H1 (cell line): ENCODE measurements around the gene LYPD6. TPM values are rescaled to one million over a fixed set of nuclear protein-coding genes. Genes with fewer than 3 reads are reported as not detected.

ENCODE experiments used
- CTCF ChIA-PET: fragments of 300-600 bp; sonication (Branson Sonifier 250); formaldehyde crosslinking; loops from one replicate; lab custom pipeline; 2021; ENCODE audit not compliant: partially characterized antibody; lab: Charles Lee
- POLR2A ChIA-PET: fragments of 300-600 bp; sonication (Branson Sonifier 250); formaldehyde crosslinking; loops from one replicate; lab custom pipeline; 2021; ENCODE audit warnings: inconsistent platforms; ENCODE audit not compliant: partially characterized antibody; lab: Charles Lee
- DNase-seq, 2 experiments: peaks; one replicate each; pipeline versions ENCODE4 v3.0.0 to v3.0.0-alpha.2; 2010 to 2022; ENCODE audit warnings: low spot score in 2 of 2, low read depth in 1 of 2, mixed read lengths in 1 of 2
- FAIRE-seq: peaks from 2 replicates; lab custom pipeline; 2011; peaks lifted over from hg19 to GRCh38; lab: Jason Lieb, UNC
- H2AFZ ChIP-seq: 2 replicates; pipeline ENCODE4 v1.8.1; 2012; ENCODE audit warnings: low read length, inconsistent platforms
- H2AK5ac ChIP-seq: 2 replicates; pipeline ENCODE4 v1.6.1; 2013; ENCODE audit warnings: low read depth, low read length
- H2BK120ac ChIP-seq: replicated peaks from 2 replicates; pipeline ENCODE3; 2013; ENCODE audit warnings: low read depth, low read length, inconsistent platforms
- H2BK12ac ChIP-seq: 2 replicates; pipeline ENCODE4 v1.6.1; 2013; ENCODE audit warnings: low read depth, low read length
- H2BK15ac ChIP-seq: 2 replicates; pipeline ENCODE4 v1.6.1; 2013; ENCODE audit warnings: low read length
- H2BK20ac ChIP-seq: 2 replicates; pipeline ENCODE4 v1.6.1; 2013; ENCODE audit warnings: low read length
- H2BK5ac ChIP-seq: 2 replicates; pipeline ENCODE4 v1.6.1; 2013; ENCODE audit warnings: low read depth, low read length
- H3K14ac ChIP-seq: 2 replicates; pipeline ENCODE4 v1.6.1; 2013; ENCODE audit warnings: inconsistent platforms; ENCODE audit not compliant: insufficient read length
- H3K18ac ChIP-seq: 2 replicates; pipeline ENCODE4 v1.6.1; 2013; ENCODE audit warnings: low read length; ENCODE audit errors: extremely low read depth
- H3K23ac ChIP-seq: 2 replicates; pipeline ENCODE4 v1.6.1; 2013; ENCODE audit warnings: inconsistent platforms; ENCODE audit not compliant: insufficient read length
- H3K23me2 ChIP-seq: 2 replicates; pipeline ENCODE4 v1.6.1; 2013; ENCODE audit warnings: low read depth, low read length
- H3K27ac ChIP-seq: 2 replicates; pipeline ENCODE4 v1.6.1; 2011; ENCODE audit warnings: low read depth, low read length, inconsistent platforms
- H3K27me3 ChIP-seq, 4 experiments: replicated peaks in 1 of 4; 1 replicate in 1 of 4; 2 replicates in 3 of 4; pipeline versions ENCODE4 v1.6.1 to v1.8.1; 2011 to 2013; ENCODE audit warnings: low read length in 3 of 4, mild to moderate bottlenecking in 3 of 4, inconsistent platforms in 2 of 4, mixed read lengths in 2 of 4, moderate library complexity in 1 of 4; ENCODE audit not compliant: control insufficient read depth in 3 of 4, insufficient read depth in 3 of 4; ENCODE audit errors: extremely low read depth in 1 of 4
- H3K36me3 ChIP-seq, 4 experiments: 2 replicates each; pipeline versions ENCODE4 v1.6.1 to v1.8.1; 2011 to 2013; ENCODE audit warnings: mild to moderate bottlenecking in 4 of 4, low read length in 3 of 4, moderate library complexity in 2 of 4, control low read depth in 1 of 4, inconsistent platforms in 1 of 4; ENCODE audit not compliant: insufficient read depth in 4 of 4, control insufficient read depth in 2 of 4
- H3K4ac ChIP-seq: replicated peaks from 2 replicates; pipeline ENCODE3; 2013; ENCODE audit warnings: low read length, low read depth, mixed read lengths, inconsistent platforms; ENCODE audit not compliant: insufficient read length
- H3K4me1 ChIP-seq, 4 experiments: replicated peaks in 1 of 4; 1 replicate in 1 of 4; 2 replicates in 3 of 4; pipeline versions ENCODE4 v1.6.1 to v1.8.1; 2011 to 2013; ENCODE audit warnings: low read length in 3 of 4, inconsistent platforms in 2 of 4, mixed read lengths in 1 of 4; ENCODE audit not compliant: insufficient read depth in 4 of 4, control insufficient read depth in 3 of 4
- H3K4me2 ChIP-seq, 2 experiments: 2 replicates each; pipeline versions ENCODE4 v1.6.1 to v1.8.1; 2011 to 2013; ENCODE audit warnings: low read depth in 2 of 2, low read length in 2 of 2, control low read depth in 1 of 2, inconsistent platforms in 1 of 2, mild to moderate bottlenecking in 1 of 2; ENCODE audit not compliant: insufficient read depth in 1 of 2
- H3K4me3 ChIP-seq, 4 experiments: fragments of 200-600, 300-600 bp in 1 of 4; sonication (generic), shearing (Covaris generic), sonication (Bioruptor Twin) in 1 of 4; 2 replicates each; pipeline versions ENCODE4 v1.5.1 to v1.8.1; 2011 to 2016; ENCODE audit warnings: low read length in 4 of 4, low read depth in 3 of 4, control low read depth in 2 of 4, inconsistent platforms in 2 of 4, mild to moderate bottlenecking in 2 of 4, mixed read lengths in 1 of 4, moderate library complexity in 1 of 4; ENCODE audit not compliant: insufficient read depth in 2 of 4; ENCODE audit errors: extremely low read depth in 1 of 4
- H3K56ac ChIP-seq: replicated peaks from 2 replicates; pipeline ENCODE3; 2013; ENCODE audit warnings: low read depth, mild to moderate bottlenecking, mixed read lengths, low read length, inconsistent platforms; ENCODE audit not compliant: insufficient read length
- H3K79me1 ChIP-seq: 2 replicates; pipeline ENCODE4 v1.6.1; 2013; ENCODE audit warnings: low read depth, low read length, control low read depth
- H3K79me2 ChIP-seq, 2 experiments: 2 replicates each; pipeline versions ENCODE4 v1.6.1 to v1.8.1; 2012 to 2013; ENCODE audit warnings: low read length in 2 of 2, mild to moderate bottlenecking in 2 of 2, inconsistent platforms in 1 of 2; ENCODE audit not compliant: insufficient read depth in 2 of 2, control insufficient read depth in 1 of 2
- H3K9ac ChIP-seq, 4 experiments: replicated peaks in 1 of 4; 1 replicate in 1 of 4; 2 replicates in 3 of 4; pipeline versions ENCODE4 v1.6.1 to v1.8.1; 2011 to 2013; ENCODE audit warnings: low read depth in 3 of 4, low read length in 3 of 4, control low read depth in 2 of 4, mild to moderate bottlenecking in 2 of 4, moderate library complexity in 2 of 4, inconsistent platforms in 1 of 4; ENCODE audit errors: extremely low read depth in 1 of 4
- H3K9me3 ChIP-seq, 2 experiments: 2 replicates each; pipeline versions ENCODE4 v1.6.1 to v1.8.1; 2012 to 2013; ENCODE audit warnings: mild to moderate bottlenecking in 2 of 2, moderate library complexity in 2 of 2, control low read depth in 1 of 2, inconsistent platforms in 1 of 2, low read depth in 1 of 2, low read length in 1 of 2, mixed read lengths in 1 of 2; ENCODE audit not compliant: insufficient read depth in 2 of 2
- H4K20me1 ChIP-seq, 2 experiments: replicated peaks in 1 of 2; 2 replicates each; pipeline versions ENCODE3 to v1.8.1; 2011 to 2013; ENCODE audit warnings: inconsistent platforms in 2 of 2, low read length in 2 of 2, mild to moderate bottlenecking in 1 of 2; ENCODE audit not compliant: insufficient read depth in 2 of 2, control insufficient read depth in 1 of 2
- H4K5ac ChIP-seq: 2 replicates; pipeline ENCODE4 v1.6.1; 2013; ENCODE audit warnings: low read length, low read depth, mixed read lengths, inconsistent platforms; ENCODE audit not compliant: insufficient read length
- H4K8ac ChIP-seq: 2 replicates; pipeline ENCODE4 v1.8.0; 2013; ENCODE audit warnings: mild to moderate bottlenecking, moderate library complexity, low read length, inconsistent platforms; ENCODE audit not compliant: insufficient read depth; ENCODE audit errors: extremely low read depth
- H4K91ac ChIP-seq: replicated peaks from 2 replicates; pipeline ENCODE3; 2013; ENCODE audit warnings: low read length, mixed read lengths, inconsistent platforms; ENCODE audit not compliant: insufficient read length
- BACH1 ChIP-seq: IDR thresholded peaks from 2 replicates; pipeline ENCODE4 v1.6.1; 2012; ENCODE audit warnings: low read length, improper control_type of control experiment
- CREB1 ChIP-seq: IDR thresholded peaks from 2 replicates; pipeline ENCODE4 v1.6.1; 2012; ENCODE audit warnings: inconsistent platforms
- CTBP2 ChIP-seq: IDR thresholded peaks from 2 replicates; pipeline ENCODE4 v1.7.0; 2011; ENCODE audit warnings: borderline replicate concordance, mild to moderate bottlenecking, moderate library complexity, mixed read lengths, low read length; ENCODE audit not compliant: insufficient read depth, insufficient read length
- MAX ChIP-seq: IDR thresholded peaks from 2 replicates; pipeline ENCODE4 v1.6.1; 2012; ENCODE audit warnings: inconsistent platforms
- POLR2A ChIP-seq, 2 experiments: IDR thresholded peaks; 1 replicate in 1 of 2; 2 replicates in 1 of 2; pipeline ENCODE4 v1.6.1; 2011; ENCODE audit warnings: low read depth in 2 of 2, low read length in 2 of 2, mild to moderate bottlenecking in 2 of 2; ENCODE audit errors: control extremely low read depth in 1 of 2
- SIRT6 ChIP-seq: IDR thresholded peaks from one replicate; pipeline ENCODE4 v1.7.1; 2012; ENCODE audit warnings: low read length, inconsistent platforms
- TAF7 ChIP-seq: optimal IDR thresholded peaks from 2 replicates; pipeline ENCODE3; 2011; ENCODE audit warnings: low read depth, mild to moderate bottlenecking, inconsistent platforms, low read length, moderate library complexity, borderline replicate concordance
- WGBS, 2 experiments: shearing (Covaris generic) in 1 of 2; methylation state at CpG; one replicate each; pipeline versions ENCODE4 v1.1.6 to v1.1.7; 2013 to 2015; ENCODE audit warnings: low lambda C conversion rate in 2 of 2, mixed read lengths in 2 of 2, inconsistent platforms in 1 of 2, low coverage in 1 of 2, missing lambda C conversion rate in 1 of 2; ENCODE audit not compliant: insufficient replicate concordance in 2 of 2, insufficient coverage in 1 of 2, insufficient read length in 1 of 2; ENCODE audit errors: extremely low coverage in 1 of 2, missing lambda C conversion rate in 1 of 2; 5-methylcytosine and 5-hydroxymethylcytosine counted together
- polyA plus RNA-seq, 7 experiments: library from polyadenylated mRNA; depleted of rRNA in 3 of 7; stranded (reverse) in 5 of 7; unstranded in 2 of 7; fragments of >200 nt in 5 of 7; fragments of 200-250 nt in 2 of 7; gene quantifications; 1 replicate in 5 of 7; 2 replicates in 1 of 7; 4 replicates in 1 of 7; pipeline versions ENCODE4 v1.2.1 to v1.2.3, GENCODE V29; 2011 to 2013; ENCODE audit warnings: missing spikeins in 2 of 7, mixed read lengths in 2 of 7
- total RNA-seq: library from RNA; stranded (reverse); fragmentation: NEBNext Ultra II Directional; extraction: Animal tissue kit (Norgen Biotek cat#: 25700); gene quantifications from 2 replicates; pipeline ENCODE4 v1.2.1, GENCODE V29; 2021

LYPD6 gene
- total and polyA plus RNA-seq, 2 of the 8 experiments (the other 6 are each of a cell fraction or from before 2014, with no cell fraction given), result 5.6 to 8.9 TPM

- H3K4ac ChIP-seq, result no peak overlapping the region
Observed at GRCh38 chr2:149353421-149353820, 23.0 kb downstream of the LYPD6 start.

More at GRCh38 chr2:149353421-149353820, 23.0 kb downstream of the LYPD6 start:
- H2BK5ac ChIP-seq, result no peak overlapping the region
- H2BK20ac ChIP-seq, result no peak overlapping the region
- H2AFZ ChIP-seq, result no peak overlapping the region
- no peak overlapping the region for H4K8ac ChIP-seq
- no peak overlapping the region for H2BK12ac ChIP-seq
- H3K14ac ChIP-seq, result no peak overlapping the region
- DNase-seq (no peak), FAIRE-seq (no peak)
- no peak overlapping the region for H4K91ac ChIP-seq
- no peak overlapping the region for H4K5ac ChIP-seq
- H3K79me1 ChIP-seq, result no peaks in the 10 kb centered on the region
- H3K4me2 ChIP-seq, result no peak overlapping the region
- H3K56ac ChIP-seq, result no peak overlapping the region
- no peak overlapping the region for H3K23ac ChIP-seq
- ChIA-PET CTCF (no interaction called here), POLR2A (no interaction called here)
- H4K20me1 ChIP-seq, result no peaks in the 10 kb centered on the region
- H3K79me2 ChIP-seq, result no peaks in the 10 kb centered on the region; a peak in 1 of 4 replicates
- H3K4me1 ChIP-seq, result no peaks in the 10 kb centered on the region
- H3K36me3 ChIP-seq, result no peaks in the 10 kb centered on the region
- H2AK5ac ChIP-seq, result no peak overlapping the region
- no peak overlapping the region for H3K4me3 ChIP-seq
- H2BK120ac ChIP-seq, result no peak overlapping the region
- no peaks in the 10 kb centered on the region for H3K23me2 ChIP-seq
- H3K18ac ChIP-seq, result no peak overlapping the region
- H2BK15ac ChIP-seq, result no peak overlapping the region
- TF ChIP-seq SIRT6, result no peak
- TF ChIP-seq BACH1, result no peak
- no peak for TF ChIP-seq CREB1
- TF ChIP-seq TAF7, result no peak
- TF ChIP-seq MAX, result no peak
- TF ChIP-seq CTBP2, result no peak
- no peak for TF ChIP-seq POLR2A (IDR thresholded peaks at IDR 0.05; ENCODE audit: control extremely low read depth in 1 of 2, low read depth in 2 of 2, low read length in 2 of 2)
- TF ChIP-seq, all 59 proteins: peak for 0
- Histone ChIP-seq H3K27me3 (no peaks in the 10 kb centered on the region), H3K27ac (no peak overlapping the region), H3K9me3 (no peaks in the 10 kb centered on the region), H3K9ac (no peak overlapping the region)
- 91% methylated on average over 3 of the region's 3 CpGs; no CpG with 5 or more reads in 1 of the 2 experiments for WGBS, 2 experiments
